PC-9 (cell line): ENCODE measurements around the gene UBXN4. TPM values are rescaled to one million over a fixed set of nuclear protein-coding genes. Genes with fewer than 3 reads are reported as not detected.

Source experiments
- BruUV-seq: library from RNA; stranded (reverse); fragments of 400-500 nt; replicated peaks from 2 replicates; lab custom pipeline; 2021; lab: Mats Ljungman, UMichigan
- CTCF ChIA-PET: fragments of 300-600 bp; sonication (Branson Sonifier 250); formaldehyde crosslinking; loops from one replicate; lab custom pipeline; 2022; ENCODE audit warnings: antibody characterized with exemption; lab: Charles Lee
- POLR2A ChIA-PET: fragments of 300-600 bp; sonication (Branson Sonifier 250); formaldehyde crosslinking; loops from one replicate; lab custom pipeline; 2022; ENCODE audit warnings: antibody characterized with exemption; ENCODE audit not compliant: unreplicated experiment; lab: Charles Lee
- DNase-seq, 2 experiments: peaks; one replicate each; pipeline versions ENCODE4 v3.0.0 to v3.0.0-alpha.2; 2015 to 2022; ENCODE audit warnings: mixed read lengths in 1 of 2
- H2AFZ ChIP-seq: fragments of 200-600 bp; sonication (generic); 2 replicates; pipeline ENCODE4 v1.8.1; 2017; ENCODE audit warnings: antibody characterized with exemption
- H3F3A ChIP-seq: fragments of 200-600 bp; sonication (generic); 2 replicates; pipeline ENCODE4 v1.8.1; 2017; ENCODE audit warnings: antibody characterized with exemption, mild to moderate bottlenecking, low read depth; ENCODE audit not compliant: insufficient read depth
- H3K27ac ChIP-seq: fragments of 200-600 bp; sonication (generic); 2 replicates; pipeline ENCODE4 v1.6.1; 2016; ENCODE audit warnings: mixed run types
- H3K27me3 ChIP-seq: fragments of 200-600 bp; sonication (generic); 2 replicates; pipeline ENCODE4 v1.6.1; 2016; ENCODE audit warnings: low read depth, mixed run types; ENCODE audit not compliant: insufficient read depth
- H3K36me3 ChIP-seq: fragments of 200-600 bp; sonication (generic); 2 replicates; pipeline ENCODE4 v1.6.1; 2016; ENCODE audit warnings: low read depth, mixed run types
- H3K4me1 ChIP-seq: fragments of 200-600 bp; sonication (generic); replicated peaks from 2 replicates; pipeline ENCODE4 v1.6.1; 2016; ENCODE audit warnings: mixed run types; ENCODE audit not compliant: insufficient read depth
- H3K4me2 ChIP-seq: fragments of 200-600 bp; sonication (generic); 2 replicates; pipeline ENCODE4 v1.6.1; 2017; ENCODE audit warnings: mixed run types
- H3K4me3 ChIP-seq: fragments of 200-600 bp; sonication (generic); 2 replicates; pipeline ENCODE4 v1.6.1; 2016; ENCODE audit warnings: mixed run types
- H3K79me2 ChIP-seq: fragments of 200-600 bp; sonication (generic); 2 replicates; pipeline ENCODE4 v1.6.1; 2017; ENCODE audit warnings: low read depth, mixed run types
- H3K9me2 ChIP-seq: fragments of 200-600 bp; sonication (generic); 2 replicates; pipeline ENCODE4 v1.8.1; 2017; ENCODE audit warnings: mild to moderate bottlenecking; ENCODE audit not compliant: insufficient read depth
- H3K9me3 ChIP-seq: fragments of 200-600 bp; sonication (generic); 2 replicates; pipeline ENCODE4 v1.8.1; 2016; ENCODE audit warnings: low read depth; ENCODE audit not compliant: insufficient read depth
- H4K20me1 ChIP-seq: fragments of 200-600 bp; sonication (generic); 2 replicates; pipeline ENCODE4 v1.8.1; 2017; ENCODE audit not compliant: insufficient read depth
- EZH2 ChIP-seq: fragments of 200-600 bp; sonication (generic); IDR thresholded peaks from 2 replicates; pipeline ENCODE4 v1.8.0; 2017; ENCODE audit warnings: antibody characterized with exemption, low read depth
- intact Hi-C: fragments of 100-400 bp; cut with micrococcal nuclease; formaldehyde crosslinking; loops from one replicate; pipeline ENCODE4 v1.10.0; 2022; ENCODE audit not compliant: unreplicated experiment
- total RNA-seq: library from RNA; stranded (reverse); gene quantifications from 2 replicates; pipeline ENCODE4 v1.2.3, GENCODE V29; 2021
- TF ChIP-seq, protein P1 (sequence below): fragments of 200-600 bp; sonication (generic); conservative IDR thresholded peaks from 2 replicates; pipeline ENCODE4 v1.6.1; 2017; ENCODE audit warnings: mixed run types, antibody characterized with exemption, mild to moderate bottlenecking, moderate library complexity

UBXN4 gene
- total RNA-seq, 1 experiment from 2014 or later: 95.0 TPM

GRCh38 chr2:135797497-135798274, 56.0 kb downstream of the UBXN4 start:
- peak; percentile 48 to 57 for DNase-seq
- H3K27me3 ChIP-seq: no peaks in the 10 kb centered on the region

GRCh38 chr2:135798275-135798705, 56.6 kb downstream of the UBXN4 start:
- no peak overlapping the region for H2AFZ ChIP-seq
- H3K4me1 ChIP-seq: no peaks in the 10 kb centered on the region
- H3K79me2 ChIP-seq: no peaks in the 10 kb centered on the region
- no peaks in the 10 kb centered on the region for H3K36me3 ChIP-seq
- DNase-seq: no peak
- intact Hi-C loops: loop anchor here (5.0 kb wide), 1 partner anchor 811 kb away; no protein-coding TSS in a partner anchor
- no peak overlapping the region for H3K4me3 ChIP-seq
- no peak overlapping the region for H3K27ac ChIP-seq
- no TSS peak for BruUV-seq
- H4K20me1 ChIP-seq: no peaks in the 10 kb centered on the region
- H3K27me3 ChIP-seq: no peaks in the 10 kb centered on the region
- ChIA-PET POLR2A (no interaction called here), CTCF (interaction anchor here (0.8 kb wide), 1 partner anchor 809 kb away, joined by 3 read pairs; no protein-coding TSS in a partner anchor)
- TF ChIP-seq, protein P1, sequence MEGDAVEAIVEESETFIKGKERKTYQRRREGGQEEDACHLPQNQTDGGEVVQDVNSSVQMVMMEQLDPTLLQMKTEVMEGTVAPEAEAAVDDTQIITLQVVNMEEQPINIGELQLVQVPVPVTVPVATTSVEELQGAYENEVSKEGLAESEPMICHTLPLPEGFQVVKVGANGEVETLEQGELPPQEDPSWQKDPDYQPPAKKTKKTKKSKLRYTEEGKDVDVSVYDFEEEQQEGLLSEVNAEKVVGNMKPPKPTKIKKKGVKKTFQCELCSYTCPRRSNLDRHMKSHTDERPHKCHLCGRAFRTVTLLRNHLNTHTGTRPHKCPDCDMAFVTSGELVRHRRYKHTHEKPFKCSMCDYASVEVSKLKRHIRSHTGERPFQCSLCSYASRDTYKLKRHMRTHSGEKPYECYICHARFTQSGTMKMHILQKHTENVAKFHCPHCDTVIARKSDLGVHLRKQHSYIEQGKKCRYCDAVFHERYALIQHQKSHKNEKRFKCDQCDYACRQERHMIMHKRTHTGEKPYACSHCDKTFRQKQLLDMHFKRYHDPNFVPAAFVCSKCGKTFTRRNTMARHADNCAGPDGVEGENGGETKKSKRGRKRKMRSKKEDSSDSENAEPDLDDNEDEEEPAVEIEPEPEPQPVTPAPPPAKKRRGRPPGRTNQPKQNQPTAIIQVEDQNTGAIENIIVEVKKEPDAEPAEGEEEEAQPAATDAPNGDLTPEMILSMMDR: no peak
- no peak for TF ChIP-seq EZH2
- H3K9me2 ChIP-seq: no peaks in the 10 kb centered on the region
- no peaks in the 10 kb centered on the region for H3F3A ChIP-seq
- H3K4me2 ChIP-seq: no peak overlapping the region
- H3K9me3 ChIP-seq: peaks cover 8% of the 10 kb centered on the region; the same call in 1 of the 2 replicates

More at GRCh38 chr2:135797497-135798274, 56.0 kb downstream of the UBXN4 start:
- peaks cover 8% of the 10 kb centered on the region; the same call in 1 of the 2 replicates for H3K9me3 ChIP-seq
- H3F3A ChIP-seq: no peaks in the 10 kb centered on the region
- no TSS peak for BruUV-seq
- CTCF ChIA-PET: interaction anchor here (0.6 to 0.8 kb wide), 3 partner anchors 11 to 808 kb away, joined by 3 to 8 read pairs (median 3); no protein-coding TSS in a partner anchor
- no peaks in the 10 kb centered on the region for H3K9me2 ChIP-seq
- no peak overlapping the region for H3K4me3 ChIP-seq
- no peaks in the 10 kb centered on the region for H3K36me3 ChIP-seq
- TF ChIP-seq EZH2: no peak
- TF ChIP-seq, protein P1: peak; percentile 92
- H3K27ac ChIP-seq: no peak overlapping the region
- H2AFZ ChIP-seq: no peak overlapping the region
- POLR2A ChIA-PET: no interaction called here
- H3K4me2 ChIP-seq: no peak overlapping the region
- H4K20me1 ChIP-seq: no peaks in the 10 kb centered on the region
- H3K79me2 ChIP-seq: no peaks in the 10 kb centered on the region
- intact Hi-C loops: loop anchor here (5.0 kb wide), 1 partner anchor 810 kb away; no protein-coding TSS in a partner anchor
- H3K4me1 ChIP-seq: no peaks in the 10 kb centered on the region

- no peak overlapping the region for H2AFZ ChIP-seq
- BruUV-seq: no TSS peak
These were observed 57.1 kb downstream of the UBXN4 start for GRCh38 chr2:135798762-135799161.

More at GRCh38 chr2:135798762-135799161, 57.1 kb downstream of the UBXN4 start:
- Histone ChIP-seq H3F3A (no peaks in the 10 kb centered on the region), H3K27me3 (no peaks in the 10 kb centered on the region), H3K4me2 (no peak overlapping the region), H3K79me2 (no peaks in the 10 kb centered on the region), H4K20me1 (no peaks in the 10 kb centered on the region), H3K4me1 (no peaks in the 10 kb centered on the region), H3K27ac (no peak overlapping the region), H3K4me3 (no peak overlapping the region), H3K9me3 (peaks cover 8% of the 10 kb centered on the region; the same call in 1 of the 2 replicates), H3K36me3 (no peaks in the 10 kb centered on the region), H3K9me2 (no peaks in the 10 kb centered on the region)
- TF ChIP-seq EZH2: no peak
- TF ChIP-seq, protein P1: peak; percentile 38
- ChIA-PET CTCF (no interaction called here), POLR2A (no interaction called here)
- intact Hi-C loops: loop anchor here (5.0 kb wide), 1 partner anchor 811 kb away; no protein-coding TSS in a partner anchor
- no peak for DNase-seq
